ENCODE measurements around the gene MAP4K5.

MAP4K5 gene

GRCh38 chr14:50381008-50381407 lies 151.4 kb downstream of the MAP4K5 start:
- DNase-seq (ENCODE audit: low read depth) = no peak
- TF ChIP-seq CTCF (IDR thresholded peaks at IDR 0.05; ENCODE audit: low read depth, low read length) = no peak
- TF ChIP-seq POLR2A (IDR thresholded peaks at IDR 0.05; ENCODE audit: extremely low read depth, insufficient read length) = no peak
- TF ChIP-seq MAX (IDR thresholded peaks at IDR 0.05; ENCODE audit: low read depth, low read length) = no peak
- no peak for TF ChIP-seq MYC (IDR thresholded peaks at IDR 0.05; ENCODE audit: low read depth, low read length)

GRCh38 chr14:50380455-50380854 lies 151.9 kb downstream of the MAP4K5 start:
- no peak for TF ChIP-seq POLR2A (IDR thresholded peaks at IDR 0.05; ENCODE audit: extremely low read depth, insufficient read length)
- no peak for TF ChIP-seq MYC (IDR thresholded peaks at IDR 0.05; ENCODE audit: low read depth, low read length)
- no peak for TF ChIP-seq MAX (IDR thresholded peaks at IDR 0.05; ENCODE audit: low read depth, low read length)
- TF ChIP-seq CTCF (IDR thresholded peaks at IDR 0.05; ENCODE audit: low read depth, low read length) = no peak
- no peak overlapping the region for H3K4me3 ChIP-seq (ENCODE audit: low read depth, low read length)
- DNase-seq (ENCODE audit: low read depth) = no peak

More at GRCh38 chr14:50381008-50381407, 151.4 kb downstream of the MAP4K5 start:
- no peak overlapping the region for H3K4me3 ChIP-seq (ENCODE audit: low read depth, low read length)

- TF ChIP-seq MAX (IDR thresholded peaks at IDR 0.05; ENCODE audit: low read depth, low read length) (no peak), CTCF (IDR thresholded peaks at IDR 0.05; ENCODE audit: low read depth, low read length) (no peak)
- DNase-seq (ENCODE audit: low read depth) = no peak
- no peak overlapping the region for H3K4me3 ChIP-seq (ENCODE audit: low read depth, low read length)
Observed at GRCh38 chr14:50379563-50379962, 152.8 kb downstream of the MAP4K5 start.

- DNase-seq (ENCODE audit: low read depth) = no peak
- H3K4me3 ChIP-seq (ENCODE audit: low read depth, low read length) = no peak overlapping the region
- TF ChIP-seq MAX (IDR thresholded peaks at IDR 0.05; ENCODE audit: low read depth, low read length) (no peak), CTCF (IDR thresholded peaks at IDR 0.05; ENCODE audit: low read depth, low read length) (no peak), POLR2A (IDR thresholded peaks at IDR 0.05; ENCODE audit: extremely low read depth, insufficient read length) (no peak), MYC (IDR thresholded peaks at IDR 0.05; ENCODE audit: low read depth, low read length) (no peak)
Observed at GRCh38 chr14:50377550-50378085, 154.8 kb downstream of the MAP4K5 start.

GRCh38 chr14:50375760-50376159 lies 156.6 kb downstream of the MAP4K5 start:
- no peak for TF ChIP-seq MYC (IDR thresholded peaks at IDR 0.05; ENCODE audit: low read depth, low read length)
- no peak for TF ChIP-seq MAX (IDR thresholded peaks at IDR 0.05; ENCODE audit: low read depth, low read length)
- no peak for TF ChIP-seq CTCF (IDR thresholded peaks at IDR 0.05; ENCODE audit: low read depth, low read length)
- TF ChIP-seq POLR2A (IDR thresholded peaks at IDR 0.05; ENCODE audit: extremely low read depth, insufficient read length) = no peak
- no peak overlapping the region for H3K4me3 ChIP-seq (ENCODE audit: low read depth, low read length)

GRCh38 chr14:50373959-50374358 lies 158.4 kb downstream of the MAP4K5 start:
- TF ChIP-seq MYC (IDR thresholded peaks at IDR 0.05; ENCODE audit: low read depth, low read length) (no peak), POLR2A (IDR thresholded peaks at IDR 0.05; ENCODE audit: extremely low read depth, insufficient read length) (no peak), MAX (IDR thresholded peaks at IDR 0.05; ENCODE audit: low read depth, low read length) (no peak), CTCF (IDR thresholded peaks at IDR 0.05; ENCODE audit: low read depth, low read length) (no peak)
- no peak for DNase-seq (ENCODE audit: low read depth)
- no peak overlapping the region for H3K4me3 ChIP-seq (ENCODE audit: low read depth, low read length)

More at GRCh38 chr14:50375760-50376159, 156.6 kb downstream of the MAP4K5 start:
- DNase-seq (ENCODE audit: low read depth) = no peak

Data from NB4 (cell line).